Esophagus squamous epithelium (tissue), 4 donors: ENCODE data around the gene PPP2R5A.

Experiments
- POLR2A ChIP-seq, 4 donors: fragments of 450-650 bp; IDR thresholded peaks; one replicate each; pipeline ENCODE4 v1.6.1; 2017; ENCODE audit warnings: antibody characterized with exemption in 4 of 4, mild to moderate bottlenecking in 4 of 4, moderate library complexity in 3 of 4
- TF ChIP-seq, protein P1 (sequence below), 6 experiments: fragments of 450-650 bp in 4 of 6; fragments of 200-600 bp in 2 of 6; sonication (generic) in 2 of 6; IDR thresholded peaks; one replicate each; pipeline ENCODE4 v1.5.1; 2016 to 2019; ENCODE audit warnings: antibody characterized with exemption in 6 of 6, mild to moderate bottlenecking in 4 of 6, moderate library complexity in 4 of 6

DNA sequence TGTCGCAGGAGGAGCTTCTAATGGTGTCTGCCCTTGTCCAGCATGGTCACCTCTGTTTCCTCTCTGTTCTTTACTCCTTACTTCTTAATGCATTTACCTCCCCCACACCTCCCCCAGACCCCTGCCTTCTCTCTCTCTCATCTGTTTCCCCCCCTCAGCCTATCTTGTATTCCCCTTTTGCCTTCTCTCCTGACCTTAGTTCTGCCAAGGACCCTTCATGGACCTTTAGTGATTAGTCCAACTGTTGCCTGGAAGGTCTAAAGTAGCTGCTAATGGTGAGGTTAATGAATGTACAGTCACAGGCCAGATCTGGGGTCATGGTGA lies 42.3 kb upstream of the PPP2R5A start:
- TF ChIP-seq, protein P1, sequence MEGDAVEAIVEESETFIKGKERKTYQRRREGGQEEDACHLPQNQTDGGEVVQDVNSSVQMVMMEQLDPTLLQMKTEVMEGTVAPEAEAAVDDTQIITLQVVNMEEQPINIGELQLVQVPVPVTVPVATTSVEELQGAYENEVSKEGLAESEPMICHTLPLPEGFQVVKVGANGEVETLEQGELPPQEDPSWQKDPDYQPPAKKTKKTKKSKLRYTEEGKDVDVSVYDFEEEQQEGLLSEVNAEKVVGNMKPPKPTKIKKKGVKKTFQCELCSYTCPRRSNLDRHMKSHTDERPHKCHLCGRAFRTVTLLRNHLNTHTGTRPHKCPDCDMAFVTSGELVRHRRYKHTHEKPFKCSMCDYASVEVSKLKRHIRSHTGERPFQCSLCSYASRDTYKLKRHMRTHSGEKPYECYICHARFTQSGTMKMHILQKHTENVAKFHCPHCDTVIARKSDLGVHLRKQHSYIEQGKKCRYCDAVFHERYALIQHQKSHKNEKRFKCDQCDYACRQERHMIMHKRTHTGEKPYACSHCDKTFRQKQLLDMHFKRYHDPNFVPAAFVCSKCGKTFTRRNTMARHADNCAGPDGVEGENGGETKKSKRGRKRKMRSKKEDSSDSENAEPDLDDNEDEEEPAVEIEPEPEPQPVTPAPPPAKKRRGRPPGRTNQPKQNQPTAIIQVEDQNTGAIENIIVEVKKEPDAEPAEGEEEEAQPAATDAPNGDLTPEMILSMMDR (IDR thresholded peaks at IDR 0.05) = no peak
- no peak for TF ChIP-seq POLR2A (IDR thresholded peaks at IDR 0.05)
